ENCODE data around the gene KCNA10.

The KCNA10 gene

DNA sequence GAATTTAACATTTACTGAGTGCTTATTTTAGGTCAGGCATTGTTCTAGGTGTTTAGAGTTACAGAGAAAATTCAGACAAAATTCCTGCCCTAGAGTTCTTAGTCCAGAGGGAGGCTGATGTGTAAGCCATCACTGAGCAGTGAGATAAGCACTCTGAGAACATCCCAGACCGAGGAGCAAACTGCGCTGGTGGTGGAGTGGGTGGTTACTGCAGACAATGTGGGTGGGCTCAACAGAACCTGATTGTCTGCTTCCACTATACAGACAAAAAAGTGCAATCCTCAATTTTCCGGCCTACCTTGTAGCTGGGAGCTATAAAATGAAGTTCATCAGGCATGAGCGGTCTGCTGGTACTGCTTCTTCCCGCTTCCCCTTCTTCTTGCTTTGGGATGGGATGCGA lies 44.5 kb downstream of the KCNA10 start:
- TF ChIP-seq POLR2AphosphoS5 (IDR thresholded peaks at IDR 0.05; ENCODE audit: low read depth, low read length) (no peak), TAF1 (IDR thresholded peaks at IDR 0.05; ENCODE audit: borderline replicate concordance, insufficient read depth, low read length) (no peak), SIN3A (IDR thresholded peaks at IDR 0.05; ENCODE audit: borderline replicate concordance, insufficient read depth, low read length) (no peak), FOXP2 (optimal IDR thresholded peaks at IDR 0.05; ENCODE audit: borderline replicate concordance, extremely low read depth, extremely low read length, insufficient read depth) (no peak)
- TF ChIP-seq, protein P1, sequence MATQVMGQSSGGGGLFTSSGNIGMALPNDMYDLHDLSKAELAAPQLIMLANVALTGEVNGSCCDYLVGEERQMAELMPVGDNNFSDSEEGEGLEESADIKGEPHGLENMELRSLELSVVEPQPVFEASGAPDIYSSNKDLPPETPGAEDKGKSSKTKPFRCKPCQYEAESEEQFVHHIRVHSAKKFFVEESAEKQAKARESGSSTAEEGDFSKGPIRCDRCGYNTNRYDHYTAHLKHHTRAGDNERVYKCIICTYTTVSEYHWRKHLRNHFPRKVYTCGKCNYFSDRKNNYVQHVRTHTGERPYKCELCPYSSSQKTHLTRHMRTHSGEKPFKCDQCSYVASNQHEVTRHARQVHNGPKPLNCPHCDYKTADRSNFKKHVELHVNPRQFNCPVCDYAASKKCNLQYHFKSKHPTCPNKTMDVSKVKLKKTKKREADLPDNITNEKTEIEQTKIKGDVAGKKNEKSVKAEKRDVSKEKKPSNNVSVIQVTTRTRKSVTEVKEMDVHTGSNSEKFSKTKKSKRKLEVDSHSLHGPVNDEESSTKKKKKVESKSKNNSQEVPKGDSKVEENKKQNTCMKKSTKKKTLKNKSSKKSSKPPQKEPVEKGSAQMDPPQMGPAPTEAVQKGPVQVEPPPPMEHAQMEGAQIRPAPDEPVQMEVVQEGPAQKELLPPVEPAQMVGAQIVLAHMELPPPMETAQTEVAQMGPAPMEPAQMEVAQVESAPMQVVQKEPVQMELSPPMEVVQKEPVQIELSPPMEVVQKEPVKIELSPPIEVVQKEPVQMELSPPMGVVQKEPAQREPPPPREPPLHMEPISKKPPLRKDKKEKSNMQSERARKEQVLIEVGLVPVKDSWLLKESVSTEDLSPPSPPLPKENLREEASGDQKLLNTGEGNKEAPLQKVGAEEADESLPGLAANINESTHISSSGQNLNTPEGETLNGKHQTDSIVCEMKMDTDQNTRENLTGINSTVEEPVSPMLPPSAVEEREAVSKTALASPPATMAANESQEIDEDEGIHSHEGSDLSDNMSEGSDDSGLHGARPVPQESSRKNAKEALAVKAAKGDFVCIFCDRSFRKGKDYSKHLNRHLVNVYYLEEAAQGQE (IDR thresholded peaks at IDR 0.05; ENCODE audit: insufficient read depth in 1 of 2, low read depth in 2 of 2, low read length in 2 of 2), result no peak

DNA sequence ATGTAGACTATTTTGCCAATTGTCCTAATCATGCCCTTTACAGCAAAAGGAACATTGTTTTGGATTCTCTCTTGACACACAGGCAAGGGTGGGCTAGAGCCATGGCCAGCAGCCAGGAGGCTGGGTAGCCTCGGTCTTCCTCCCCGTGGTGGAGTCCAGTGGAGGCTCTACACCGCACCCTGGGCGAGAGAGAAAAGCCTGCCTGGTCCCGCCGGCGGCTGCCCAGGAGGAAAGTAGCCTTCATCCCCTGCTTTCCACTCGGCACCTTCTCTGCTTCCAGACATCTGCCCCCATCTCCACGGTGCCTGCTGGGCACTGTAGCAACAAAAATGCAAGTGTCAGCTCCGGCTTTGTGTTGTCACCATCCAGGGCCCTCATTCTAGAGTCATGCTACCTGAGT lies 46.4 kb downstream of the KCNA10 start:
- TF ChIP-seq, protein P1 (IDR thresholded peaks at IDR 0.05; ENCODE audit: insufficient read depth in 1 of 2, low read depth in 2 of 2, low read length in 2 of 2), result no peak
- no peak for TF ChIP-seq POLR2AphosphoS5 (IDR thresholded peaks at IDR 0.05; ENCODE audit: low read depth, low read length)
- TF ChIP-seq TAF1 (IDR thresholded peaks at IDR 0.05; ENCODE audit: borderline replicate concordance, insufficient read depth, low read length), result no peak
- no peak for TF ChIP-seq SIN3A (IDR thresholded peaks at IDR 0.05; ENCODE audit: borderline replicate concordance, insufficient read depth, low read length)
- no peak for TF ChIP-seq FOXP2 (optimal IDR thresholded peaks at IDR 0.05; ENCODE audit: borderline replicate concordance, extremely low read depth, extremely low read length, insufficient read depth)

DNA sequence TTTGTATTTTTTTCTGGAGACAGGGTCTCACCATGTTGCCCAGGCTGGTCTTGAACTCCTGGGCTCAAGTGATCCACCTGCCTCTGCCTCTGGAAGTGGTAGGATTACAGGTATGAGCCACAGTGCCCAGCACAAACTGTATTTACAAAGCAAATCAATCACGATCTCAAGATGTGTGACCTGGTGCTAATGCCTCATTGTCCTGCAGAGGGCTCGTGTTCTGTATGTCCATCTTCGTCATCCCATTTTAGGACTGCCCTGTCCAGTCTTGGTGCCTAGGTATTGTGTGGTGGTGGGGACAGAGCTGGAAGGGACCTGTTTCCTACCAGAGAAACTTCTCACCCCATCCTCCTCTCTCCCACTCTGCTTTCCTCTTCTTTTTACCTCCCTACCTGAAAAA lies 47.8 kb downstream of the KCNA10 start:
- TF ChIP-seq POLR2AphosphoS5 (IDR thresholded peaks at IDR 0.05; ENCODE audit: low read depth, low read length) (no peak), FOXP2 (optimal IDR thresholded peaks at IDR 0.05; ENCODE audit: borderline replicate concordance, extremely low read depth, extremely low read length, insufficient read depth) (no peak), SIN3A (IDR thresholded peaks at IDR 0.05; ENCODE audit: borderline replicate concordance, insufficient read depth, low read length) (no peak), TAF1 (IDR thresholded peaks at IDR 0.05; ENCODE audit: borderline replicate concordance, insufficient read depth, low read length) (no peak)
- TF ChIP-seq, protein P1 (IDR thresholded peaks at IDR 0.05; ENCODE audit: insufficient read depth in 1 of 2, low read depth in 2 of 2, low read length in 2 of 2), result no peak

Measured in PFSK-1 (cell line).